AG20443 (cell line): ENCODE results near the gene TXNRD1.

Source experiments
- DNase-seq: peaks from one replicate; pipeline ENCODE4 v3.0.0; 2012; ENCODE audit warnings: low spot score, mixed read lengths

TXNRD1 gene

DNA sequence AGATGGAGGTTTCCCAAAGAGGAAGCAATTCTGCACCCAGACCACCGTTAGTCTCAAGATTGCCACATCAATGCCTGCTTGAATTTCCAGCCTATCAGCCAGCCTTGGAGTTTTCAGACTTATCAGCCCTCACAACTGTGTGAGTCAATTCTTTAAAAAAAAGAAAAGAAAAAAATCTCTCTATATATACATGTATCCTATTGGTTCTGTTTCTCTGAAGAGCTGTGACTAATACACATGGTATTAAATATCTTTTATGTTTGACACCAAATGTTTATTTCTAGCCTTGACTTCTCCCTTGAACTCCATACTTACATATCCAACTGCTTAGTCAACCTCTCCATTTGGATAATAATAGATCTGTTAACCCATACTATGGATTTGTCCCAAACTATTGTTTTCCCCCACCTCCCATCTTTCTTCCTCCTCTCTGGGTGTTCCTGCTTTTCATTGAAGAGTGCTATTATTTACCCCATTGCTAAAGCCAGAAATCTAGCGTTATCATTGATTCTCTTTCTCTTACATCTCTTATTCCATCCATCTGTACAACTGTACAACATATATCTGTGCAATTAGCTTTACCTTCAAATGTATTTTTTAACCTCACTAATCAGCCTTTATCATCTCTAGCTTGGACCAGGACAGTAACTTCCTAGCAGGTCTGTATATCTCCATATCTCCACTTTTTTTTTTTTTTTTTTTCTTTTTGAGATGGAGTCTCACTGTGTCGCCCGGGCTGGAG is 65.3 kb downstream of the TXNRD1 start:
- DNase-seq, result peak; percentile 65

GRCh38 chr12:104281636-104282035 is 66.1 kb downstream of the TXNRD1 start:
- DNase-seq, result no peak

GRCh38 chr12:104282109-104282508 is 66.5 kb downstream of the TXNRD1 start:
- no peak for DNase-seq

DNA sequence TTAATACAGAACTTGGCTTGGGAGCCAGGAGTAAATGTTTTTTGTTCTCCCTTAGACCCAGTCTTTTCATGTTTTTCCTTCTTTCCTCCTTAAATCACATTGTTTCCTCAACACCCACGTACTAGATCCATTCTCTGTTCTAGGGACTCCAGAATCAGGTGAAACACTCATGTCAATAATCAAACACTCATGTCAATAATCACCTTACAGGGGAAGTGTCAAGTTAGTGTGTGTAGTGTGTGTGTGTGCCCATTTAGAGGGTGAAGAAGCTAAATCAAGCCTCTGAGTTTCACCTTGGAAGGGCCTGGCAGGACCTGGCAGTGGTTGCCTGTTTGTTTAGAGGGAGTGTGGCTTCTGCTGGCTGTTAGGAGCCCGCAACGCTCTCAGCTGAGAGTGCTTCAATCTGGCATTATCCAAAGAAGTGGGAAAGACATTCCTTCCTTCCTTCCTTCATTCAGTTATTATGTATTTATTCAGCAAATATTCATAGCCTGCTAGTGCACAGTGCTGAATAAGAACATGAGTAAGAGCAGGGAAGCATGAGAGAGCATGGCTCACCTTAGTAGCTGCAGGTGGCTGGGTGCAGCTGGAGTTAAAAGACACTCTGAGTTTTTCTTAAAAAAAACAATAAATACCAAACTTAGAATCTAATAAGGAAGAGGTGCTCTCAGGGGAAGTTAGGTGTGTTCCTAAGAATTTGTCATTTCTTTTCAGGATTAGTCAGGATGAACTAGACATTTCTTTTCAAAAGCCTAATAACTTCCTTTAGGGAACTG is 70.3 kb downstream of the TXNRD1 start:
- no peak for DNase-seq

- peak; percentile 90 for DNase-seq
Observed at GRCh38 chr12:104286516-104287482, 71.2 kb downstream of the TXNRD1 start.

- DNase-seq, result peak; percentile 78
Observed at GRCh38 chr12:104288635-104289274, 73.2 kb downstream of the TXNRD1 start.

GRCh38 chr12:104290320-104290719 is 74.7 kb downstream of the TXNRD1 start:
- DNase-seq, result no peak

DNA sequence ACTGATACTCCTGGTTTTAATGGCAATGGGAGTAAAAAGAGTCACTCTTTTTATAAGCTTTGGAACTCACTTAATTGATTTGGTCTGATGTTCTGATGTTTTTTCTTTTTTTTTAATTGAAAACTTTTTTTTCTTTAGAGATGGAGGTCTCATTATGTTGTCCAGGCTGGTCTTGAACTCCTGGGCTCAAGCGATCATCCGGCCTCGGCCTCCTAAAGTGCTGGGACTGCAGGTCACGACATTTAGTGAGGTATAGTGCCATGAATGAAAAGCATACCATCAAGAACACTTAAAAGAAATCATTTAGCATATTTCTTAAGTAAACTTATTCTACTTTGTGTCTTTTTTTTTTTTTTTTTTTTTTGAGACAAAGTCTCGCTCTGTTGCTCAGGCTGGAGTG is 75.3 kb downstream of the TXNRD1 start:
- DNase-seq, result no peak

GRCh38 chr12:104291867-104292524 is 76.4 kb downstream of the TXNRD1 start:
- DNase-seq, result no peak

- DNase-seq, result no peak
Observed at GRCh38 chr12:104292872-104293794, 77.6 kb downstream of the TXNRD1 start.

DNA sequence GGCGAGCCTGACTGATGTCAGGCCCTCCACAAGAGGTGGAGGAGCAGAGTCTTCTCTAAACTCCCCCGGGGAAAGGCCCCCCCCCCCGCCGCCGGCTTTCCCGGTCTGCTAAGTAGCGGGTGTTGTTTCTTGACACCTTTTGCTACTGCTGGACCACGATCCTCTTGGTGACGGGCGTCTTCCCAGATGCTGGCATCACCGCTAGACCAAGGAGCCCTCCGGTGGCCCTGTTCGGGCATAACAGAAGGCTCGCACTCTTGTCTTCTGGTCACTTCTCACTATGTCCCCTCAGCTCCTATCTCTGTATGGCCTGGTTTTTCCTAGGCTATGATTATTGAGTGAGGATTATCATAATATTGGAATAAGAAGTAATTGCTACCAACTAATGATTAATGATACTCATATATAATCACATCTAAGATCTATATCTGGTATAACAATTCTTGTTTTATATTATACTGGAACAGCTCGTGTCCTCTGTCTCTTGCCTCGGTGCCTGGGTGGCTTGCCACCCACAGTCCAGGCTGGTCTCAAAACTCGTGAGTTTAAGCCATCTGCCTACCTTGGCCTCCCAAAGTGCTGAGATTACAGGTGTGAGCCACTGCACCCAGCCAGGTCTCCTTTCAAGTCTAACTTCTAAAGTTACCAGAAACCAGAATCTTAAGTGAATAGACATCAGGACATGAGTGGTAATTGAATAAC is 78.7 kb downstream of the TXNRD1 start:
- peak; percentile 29 for DNase-seq

GRCh38 chr12:104294927-104295668 is 79.5 kb downstream of the TXNRD1 start:
- DNase-seq, result no peak

DNA sequence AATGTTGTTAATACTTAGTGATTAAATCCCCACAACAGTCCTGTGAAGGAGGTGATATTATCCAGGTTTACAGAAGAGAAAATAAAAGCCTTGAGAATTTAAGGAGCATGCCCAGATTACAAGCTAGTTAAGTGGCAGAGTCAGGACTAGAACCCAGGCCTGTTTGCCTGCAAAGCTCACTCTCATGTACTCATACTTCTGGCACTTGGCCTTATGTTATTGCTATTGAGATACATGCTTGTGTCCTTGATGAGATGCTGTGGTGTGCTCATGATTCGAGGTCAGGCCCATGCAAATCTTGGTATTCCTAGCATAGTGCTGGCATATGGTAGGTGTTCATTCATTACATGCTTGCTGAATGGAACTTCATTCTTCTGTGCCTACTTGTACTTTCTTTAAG is 80.4 kb downstream of the TXNRD1 start:
- DNase-seq, result no peak

DNA sequence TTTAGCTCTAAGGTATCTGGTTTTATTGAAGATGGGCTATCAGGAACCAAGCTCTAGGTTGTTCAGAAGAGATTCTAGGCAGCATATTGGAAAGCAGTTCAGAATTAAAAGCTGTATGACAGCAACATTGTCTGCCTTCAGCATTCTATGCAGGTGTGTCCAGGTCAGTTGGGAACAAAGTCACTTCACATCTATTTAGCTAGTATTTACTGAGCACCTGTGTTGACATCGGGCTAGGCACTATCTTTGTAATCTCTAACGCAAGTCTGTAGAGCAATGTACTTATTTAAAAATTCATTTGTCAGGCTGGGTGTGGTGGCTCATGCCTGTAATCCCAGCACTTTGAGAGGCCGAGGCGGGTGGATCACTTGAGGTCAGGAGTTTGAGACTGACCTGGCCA is 81.1 kb downstream of the TXNRD1 start:
- no peak for DNase-seq

DNA sequence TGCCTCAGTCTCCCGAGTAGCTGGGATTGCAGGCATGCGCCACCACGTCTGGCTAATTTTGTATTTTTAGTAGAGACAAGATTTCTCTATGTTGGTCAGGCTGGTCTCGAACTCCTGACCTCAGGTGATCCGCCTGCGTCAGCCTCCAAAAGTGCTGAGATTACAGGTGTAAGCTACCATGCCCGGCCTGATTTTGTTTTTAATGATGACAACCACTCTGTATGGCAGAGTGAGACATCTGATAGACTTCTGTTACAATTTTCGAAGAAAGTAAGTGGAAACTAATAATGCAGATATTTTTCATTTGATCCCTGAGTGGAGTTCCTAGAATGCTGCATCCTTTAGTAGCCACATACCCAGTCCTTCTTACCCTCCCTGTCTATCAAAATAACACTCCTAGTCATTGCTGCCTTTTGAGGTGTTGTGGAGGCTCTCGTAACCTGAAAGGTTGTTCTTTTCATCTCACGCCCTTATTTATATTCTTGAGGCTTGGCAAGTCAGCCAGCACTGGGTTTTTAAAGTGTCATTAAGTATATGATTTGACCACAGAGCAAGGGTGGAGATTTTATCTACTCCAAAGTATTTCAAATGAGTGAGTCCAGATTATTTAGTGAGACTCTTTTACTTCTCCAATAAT is 82.0 kb downstream of the TXNRD1 start:
- DNase-seq, result no peak

- DNase-seq, result no peak
Observed at GRCh38 chr12:104299842-104300481, 84.4 kb downstream of the TXNRD1 start.

- peak; percentile 96 for DNase-seq
Observed at GRCh38 chr12:104303538-104304151, 88.1 kb downstream of the TXNRD1 start, which contains the start of gene EID3. TSS of gene EID3 (plus strand) at chr12:104303739. CDS start at chr12:104303935, 196 bp downstream.
